ENCODE data around the gene LRP11. TPM values are rescaled to one million over a fixed set of nuclear protein-coding genes. Genes with fewer than 3 reads are reported as not detected.
A peak's percentile ranks its signal among the peaks of the same experiment; 100 is the strongest.
"Not testable (repeated sequence)": the region's sequence is repeated elsewhere in the genome, so short reads cannot be mapped to it uniquely, and the experiment has no call there.

Gene LRP11
- total RNA-seq, 1 experiment from 2014 or later = 17.7 TPM

- Histone ChIP-seq H3K27me3 (replicated peaks; ENCODE audit: control insufficient read depth, insufficient read depth, low read length) (no peaks in the 10 kb centered on the region), H3K36me3 (ENCODE audit: control insufficient read depth, insufficient read depth, low read length) (no peaks in the 10 kb centered on the region), H3K4me1 (peaks cover 8% of the 10 kb centered on the region), H3K9me3 (no peaks in the 10 kb centered on the region), H3K4me3 (ENCODE audit: low read depth, low read length) (peak overlapping the region; percentile 75)
- ChIA-PET CTCF (interaction anchor here (2.6 kb wide), 1 partner anchor 22 kb away, joined by 6 read pairs; no protein-coding TSS in a partner anchor), POLR2A (interaction anchor here (0.6 kb wide), 1 partner anchor 128 kb away, joined by 6 read pairs; no protein-coding TSS in a partner anchor)
- Mint-ChIP-seq H3K4me3 (ENCODE audit: unreplicated experiment) (peak overlapping the region; percentile 86), H3K9me3 (ENCODE audit: unreplicated experiment) (no peaks in the 10 kb centered on the region), H3K4me1 (ENCODE audit: low read depth, unreplicated experiment) (peaks cover 22% of the 10 kb centered on the region), H3K36me3 (ENCODE audit: insufficient read depth, unreplicated experiment) (no peaks in the 10 kb centered on the region), H3K27me3 (ENCODE audit: insufficient read depth, unreplicated experiment) (no peaks in the 10 kb centered on the region), H3K27ac (ENCODE audit: unreplicated experiment) (peak overlapping the region; percentile 71)
- intact Hi-C loops (cut with micrococcal nuclease; ENCODE audit: unreplicated experiment) = loop anchor here (1.0 to 10.0 kb wide), 2 partner anchors 8 to 298 kb away; partner anchors contain the start of gene GINM1
- TF ChIP-seq, protein P1, sequence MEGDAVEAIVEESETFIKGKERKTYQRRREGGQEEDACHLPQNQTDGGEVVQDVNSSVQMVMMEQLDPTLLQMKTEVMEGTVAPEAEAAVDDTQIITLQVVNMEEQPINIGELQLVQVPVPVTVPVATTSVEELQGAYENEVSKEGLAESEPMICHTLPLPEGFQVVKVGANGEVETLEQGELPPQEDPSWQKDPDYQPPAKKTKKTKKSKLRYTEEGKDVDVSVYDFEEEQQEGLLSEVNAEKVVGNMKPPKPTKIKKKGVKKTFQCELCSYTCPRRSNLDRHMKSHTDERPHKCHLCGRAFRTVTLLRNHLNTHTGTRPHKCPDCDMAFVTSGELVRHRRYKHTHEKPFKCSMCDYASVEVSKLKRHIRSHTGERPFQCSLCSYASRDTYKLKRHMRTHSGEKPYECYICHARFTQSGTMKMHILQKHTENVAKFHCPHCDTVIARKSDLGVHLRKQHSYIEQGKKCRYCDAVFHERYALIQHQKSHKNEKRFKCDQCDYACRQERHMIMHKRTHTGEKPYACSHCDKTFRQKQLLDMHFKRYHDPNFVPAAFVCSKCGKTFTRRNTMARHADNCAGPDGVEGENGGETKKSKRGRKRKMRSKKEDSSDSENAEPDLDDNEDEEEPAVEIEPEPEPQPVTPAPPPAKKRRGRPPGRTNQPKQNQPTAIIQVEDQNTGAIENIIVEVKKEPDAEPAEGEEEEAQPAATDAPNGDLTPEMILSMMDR (IDR thresholded peaks at IDR 0.05; ENCODE audit: insufficient read depth in 1 of 2, low read depth in 1 of 2, low read length in 1 of 2, severe bottlenecking in 1 of 2, unreplicated experiment in 1 of 2) = no peak
- BruUV-seq (replicated peaks) = TSS peak; percentile 48
- peak in 1 of 2 experiments; percentile 66 for DNase-seq
Measured at GRCh38 chr6:149862922-149863697, 1.0 kb downstream of the LRP11 start.

DNA sequence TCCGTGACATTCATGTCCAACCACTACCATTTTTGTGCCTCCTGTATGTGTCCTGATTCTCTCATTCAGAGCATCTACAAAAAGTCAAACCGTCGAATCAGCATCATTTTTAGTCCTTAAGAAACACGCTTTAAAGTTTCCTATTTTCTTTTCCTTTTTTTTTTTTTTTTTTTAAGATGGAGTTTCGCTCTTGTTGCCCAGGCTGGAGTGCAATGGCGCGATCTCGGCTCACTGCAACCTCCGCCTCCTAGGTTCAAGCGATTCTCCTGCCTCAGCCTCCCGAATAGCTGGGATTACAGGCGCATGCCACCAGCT lies 1.8 kb downstream of the LRP11 start:
- H3K36me3 Mint-ChIP-seq (ENCODE audit: insufficient read depth, unreplicated experiment); H3K9me3 ChIP-seq; H3K27me3 ChIP-seq (replicated peaks; ENCODE audit: control insufficient read depth, insufficient read depth, low read length); H3K36me3 ChIP-seq (ENCODE audit: control insufficient read depth, insufficient read depth, low read length); H3K4me1 ChIP-seq; H3K27ac Mint-ChIP-seq (ENCODE audit: unreplicated experiment); POLR2A ChIA-PET; H3K27me3 Mint-ChIP-seq (ENCODE audit: insufficient read depth, unreplicated experiment); H3K9me3 Mint-ChIP-seq (ENCODE audit: unreplicated experiment); DNase-seq; BruUV-seq (replicated peaks): not testable (repeated sequence)
- Mint-ChIP-seq H3K4me1 (ENCODE audit: low read depth, unreplicated experiment) (peaks cover 21% of the 10 kb centered on the region), H3K4me3 (ENCODE audit: unreplicated experiment) (peak overlapping the region; percentile 86)
- 0 out of 2 replicates have a peak overlapping the region, but pooled peaks have one; percentile 75 for H3K4me3 ChIP-seq (ENCODE audit: low read depth, low read length)
- CTCF ChIA-PET = interaction anchor here (2.6 kb wide), 1 partner anchor 21 kb away, joined by 6 read pairs; no protein-coding TSS in a partner anchor
- intact Hi-C loops (cut with micrococcal nuclease; ENCODE audit: unreplicated experiment) = loop anchor here (10.0 kb wide), 1 partner anchor 298 kb away; the partner anchor contains the start of gene GINM1

GRCh38 chr6:149861603-149862423 lies 2.3 kb downstream of the LRP11 start:
- Histone ChIP-seq H3K27me3 (replicated peaks; ENCODE audit: control insufficient read depth, insufficient read depth, low read length) (no peaks in the 10 kb centered on the region), H3K4me3 (ENCODE audit: low read depth, low read length) (no peak overlapping the region), H3K4me1 (peaks cover 8% of the 10 kb centered on the region), H3K9me3 (no peaks in the 10 kb centered on the region), H3K36me3 (ENCODE audit: control insufficient read depth, insufficient read depth, low read length) (no peaks in the 10 kb centered on the region)
- Mint-ChIP-seq H3K27ac (ENCODE audit: unreplicated experiment) (no peak overlapping the region), H3K4me3 (ENCODE audit: unreplicated experiment) (peak overlapping the region; percentile 86), H3K4me1 (ENCODE audit: low read depth, unreplicated experiment) (peaks cover 22% of the 10 kb centered on the region), H3K9me3 (ENCODE audit: unreplicated experiment) (no peaks in the 10 kb centered on the region), H3K36me3 (ENCODE audit: insufficient read depth, unreplicated experiment) (no peaks in the 10 kb centered on the region), H3K27me3 (ENCODE audit: insufficient read depth, unreplicated experiment) (no peaks in the 10 kb centered on the region)
- DNase-seq = no peak
- TF ChIP-seq, protein P1 (IDR thresholded peaks at IDR 0.05; ENCODE audit: insufficient read depth in 1 of 2, low read depth in 1 of 2, low read length in 1 of 2, severe bottlenecking in 1 of 2, unreplicated experiment in 1 of 2) = no peak
- no TSS peak for BruUV-seq (replicated peaks)
- ChIA-PET POLR2A (no interaction called here), CTCF (no interaction called here)
- intact Hi-C loops (cut with micrococcal nuclease; ENCODE audit: unreplicated experiment) = loop anchor here (10.0 kb wide), 1 partner anchor 297 kb away; the partner anchor contains the start of gene GINM1
